Ishikawa (cell line): ENCODE measurements around the gene INPP5K.

Experiments
- CEBPB ChIP-seq: IDR thresholded peaks from 2 replicates; pipeline ENCODE4 v1.6.1; 2012
- CREB1 ChIP-seq: IDR thresholded peaks from 2 replicates; pipeline ENCODE4 v1.6.1; 2012; ENCODE audit warnings: low read depth
- EGR1 ChIP-seq: IDR thresholded peaks from 2 replicates; pipeline ENCODE4 v1.6.1; 2012
- EP300 ChIP-seq: IDR thresholded peaks from 2 replicates; pipeline ENCODE4 v1.6.1; 2012; ENCODE audit warnings: borderline replicate concordance
- REST ChIP-seq: IDR thresholded peaks from 2 replicates; pipeline ENCODE4 v1.6.1; 2012; ENCODE audit warnings: low read depth, mild to moderate bottlenecking
- TAF1 ChIP-seq: IDR thresholded peaks from 2 replicates; pipeline ENCODE4 v1.6.1; 2012; ENCODE audit warnings: low read depth, mild to moderate bottlenecking
- TEAD4 ChIP-seq: IDR thresholded peaks from 2 replicates; pipeline ENCODE4 v1.6.1; 2012
- YY1 ChIP-seq: IDR thresholded peaks from 2 replicates; pipeline ENCODE4 v1.6.1; 2012; ENCODE audit warnings: low read depth
- ZBTB7A ChIP-seq: IDR thresholded peaks from 2 replicates; pipeline ENCODE4 v1.6.1; 2012; ENCODE audit warnings: low read depth

GRCh38 chr17:1452836-1453235 is 63.6 kb downstream of the INPP5K start:
- TF ChIP-seq YY1 (no peak), CREB1 (no peak), REST (no peak), EP300 (no peak), TAF1 (no peak), EGR1 (no peak), TEAD4 (no peak), CEBPB (no peak), ZBTB7A (no peak)
